LoVo (cell line): ENCODE data around the gene RCL1.
"Not testable (repeated sequence)": the region's sequence is repeated elsewhere in the genome, so short reads cannot be mapped to it uniquely, and the experiment has no call there.

Source experiments
- DNase-seq: peaks from one replicate; pipeline ENCODE4 v3.0.0-alpha.2; 2016; ENCODE audit warnings: low spot score

RCL1 gene

GRCh38 chr9:4792572-4793458 lies at the start of gene RCL1:
TSS of gene RCL1 (plus strand) at chr9:4792944. CDS start at chr9:4793092, 148 bp downstream.
- DNase-seq = peak; percentile 95

GRCh38 chr9:4743131-4743875 lies 49.4 kb upstream of the RCL1 start:
- DNase-seq = peak; percentile 11

- no peak for DNase-seq
Measured at GRCh38 chr9:4746278-4747030, 46.3 kb upstream of the RCL1 start.

- no peak for DNase-seq
Measured at GRCh38 chr9:4748612-4749011, 44.1 kb upstream of the RCL1 start.

GRCh38 chr9:4750023-4750673 lies 42.6 kb upstream of the RCL1 start:
- DNase-seq = peak; percentile 30

GRCh38 chr9:4754530-4754929 lies 38.2 kb upstream of the RCL1 start:
- DNase-seq = not testable (repeated sequence)

GRCh38 chr9:4755026-4755609 lies 37.6 kb upstream of the RCL1 start:
- DNase-seq = no peak

- DNase-seq = no peak
Measured at GRCh38 chr9:4756420-4756819, 36.3 kb upstream of the RCL1 start.

GRCh38 chr9:4760122-4760521 lies 32.6 kb upstream of the RCL1 start:
- no peak for DNase-seq

- DNase-seq = peak; percentile 78
Measured at GRCh38 chr9:4762108-4762885, 30.4 kb upstream of the RCL1 start.

- DNase-seq = no peak
Measured at GRCh38 chr9:4762886-4763541, 29.7 kb upstream of the RCL1 start.

GRCh38 chr9:4764033-4764432 lies 28.7 kb upstream of the RCL1 start:
- no peak for DNase-seq

GRCh38 chr9:4768681-4769080 lies 24.1 kb upstream of the RCL1 start:
- no peak for DNase-seq

- DNase-seq = no peak
Measured at GRCh38 chr9:4769321-4770080, 23.2 kb upstream of the RCL1 start.

- no peak for DNase-seq
Measured at GRCh38 chr9:4771788-4772187, 21.0 kb upstream of the RCL1 start.

- no peak for DNase-seq
Measured at GRCh38 chr9:4774209-4774608, 18.5 kb upstream of the RCL1 start.

- not testable (repeated sequence) for DNase-seq
Measured at GRCh38 chr9:4774958-4775357, 17.8 kb upstream of the RCL1 start.

- no peak for DNase-seq
Measured at GRCh38 chr9:4780651-4781050, 12.1 kb upstream of the RCL1 start.

GRCh38 chr9:4781408-4781807 lies 11.3 kb upstream of the RCL1 start:
- DNase-seq = no peak
